GM12878 (cell line): ENCODE measurements around the gene ISLR. TPM values are rescaled to one million over a fixed set of nuclear protein-coding genes. Genes with fewer than 3 reads are reported as not detected.

Experiments used
- ATF2 ChIP-seq: IDR thresholded peaks from 2 replicates; pipeline ENCODE4 v1.6.1; 2012; ENCODE audit warnings: low read length, inconsistent platforms
- CREM ChIP-seq: IDR thresholded peaks from 2 replicates; pipeline ENCODE4 v1.6.1; 2014; ENCODE audit warnings: antibody characterized with exemption, low read depth
- CTCF ChIP-seq, 3 experiments: IDR thresholded peaks in 2 of 3; conservative IDR thresholded peaks in 1 of 3; 2 replicates each; pipeline ENCODE4 v1.5.1; 2011; ENCODE audit warnings: low read depth in 3 of 3, low read length in 3 of 3, mild to moderate bottlenecking in 3 of 3, control low read depth in 2 of 3, moderate library complexity in 2 of 3, inconsistent platforms in 1 of 3, mixed read lengths in 1 of 3; ENCODE audit not compliant: control insufficient read depth in 2 of 3, insufficient read depth in 1 of 3; ENCODE audit errors: extremely low read depth in 1 of 3
- EED ChIP-seq: sonication (generic); IDR thresholded peaks from 2 replicates; pipeline ENCODE4 v1.6.1; 2016; ENCODE audit warnings: antibody characterized with exemption, low read depth
- ETV6 ChIP-seq, 2 experiments: fragments of 450-650 bp in 1 of 2; IDR thresholded peaks in 1 of 2; conservative IDR thresholded peaks in 1 of 2; 2 replicates each; pipeline ENCODE4 v1.6.1; 2014; ENCODE audit warnings: antibody characterized with exemption in 1 of 2, borderline replicate concordance in 1 of 2, low read depth in 1 of 2, mild to moderate bottlenecking in 1 of 2, moderate library complexity in 1 of 2
- FOXM1 ChIP-seq: IDR thresholded peaks from 2 replicates; pipeline ENCODE4 v1.6.1; 2012; ENCODE audit warnings: low read depth, mild to moderate bottlenecking, inconsistent platforms, low read length, moderate library complexity
- MEF2A ChIP-seq: IDR thresholded peaks from 2 replicates; pipeline ENCODE4 v1.6.1; 2011; ENCODE audit warnings: low read depth, mild to moderate bottlenecking, low read length, moderate library complexity; ENCODE audit not compliant: insufficient read depth
- NFYA ChIP-seq: IDR thresholded peaks from 2 replicates; pipeline ENCODE4 v1.6.1; 2011; ENCODE audit warnings: low read depth, mild to moderate bottlenecking, low read length, improper control_type of control experiment, borderline replicate concordance
- PML ChIP-seq: IDR thresholded peaks from 2 replicates; pipeline ENCODE4 v1.6.1; 2012; ENCODE audit warnings: low read length, inconsistent platforms
- SUPT20H ChIP-seq: IDR thresholded peaks from 2 replicates; pipeline ENCODE4 v1.6.1; 2011; ENCODE audit warnings: low read depth, mild to moderate bottlenecking, low read length, moderate library complexity, borderline replicate concordance; ENCODE audit not compliant: control insufficient read depth
- TCF3 ChIP-seq: IDR thresholded peaks from 2 replicates; pipeline ENCODE4 v1.6.1; 2012; ENCODE audit warnings: low read depth, mild to moderate bottlenecking, low read length, borderline replicate concordance; ENCODE audit not compliant: insufficient read depth
- ZNF687 ChIP-seq: fragments of 450-650 bp; IDR thresholded peaks from 2 replicates; pipeline ENCODE4 v1.6.1; 2017; ENCODE audit warnings: mild to moderate bottlenecking, moderate library complexity
- ZZZ3 ChIP-seq: IDR thresholded peaks from 2 replicates; pipeline ENCODE4 v1.6.1; 2011; ENCODE audit warnings: low read depth; ENCODE audit not compliant: control insufficient read depth, insufficient read length
- polyA plus RNA-seq, 11 experiments: library from polyadenylated mRNA; depleted of rRNA in 4 of 11; unstranded in 6 of 11; stranded (reverse) in 5 of 11; fragments of >200 nt; fragmentation: Nextera tagmentation in 4 of 11; fragmentation: Illumina TruSeq in 1 of 11; extraction: Ambion mirVana in 4 of 11; extraction: Trizol in 1 of 11; gene quantifications; 1 replicate in 1 of 11; 2 replicates in 10 of 11; pipeline versions ENCODE4 v1.2.1 to v1.2.3, GENCODE V29; 2011 to 2016; ENCODE audit warnings: inconsistent platforms in 2 of 11, missing spikeins in 2 of 11, low read depth in 1 of 11
- total RNA-seq, 4 experiments: library from RNA; depleted of rRNA in 3 of 4; stranded (reverse); fragments of >200 nt in 3 of 4; fragmentation: Illumina TruSeq in 1 of 4; extraction: Trizol in 1 of 4; gene quantifications; 2 replicates each; pipeline versions ENCODE4 v1.2.1 to v1.2.3, GENCODE V29; 2013 to 2021

The ISLR gene
- total and polyA plus RNA-seq, 10 of the 15 experiments (the other 5 are each of a cell fraction or from before 2014, with no cell fraction given) = 0.03 to 1.8 (median 0.54) TPM

GRCh38 chr15:74193299-74193718 lies 19.8 kb downstream of the ISLR start (continued):
- TF ChIP-seq CTCF (IDR thresholded peaks at IDR 0.05 in 2 of 3, conservative IDR thresholded peaks at IDR 0.05 in 1 of 3; ENCODE audit: control insufficient read depth in 2 of 3, extremely low read depth in 1 of 3, insufficient read depth in 1 of 3, low read depth in 3 of 3, low read length in 3 of 3) = no peak
- peak; percentile 37; the same call in 1 of the 2 replicates for TF ChIP-seq EED
- no peak for TF ChIP-seq MEF2A
- TF ChIP-seq ATF2 = no peak
- peak in 1 of 2 experiments; percentile 51; a peak in 1 of 4 replicates for TF ChIP-seq ETV6 (conservative IDR thresholded peaks at IDR 0.05 in 1 of 2, IDR thresholded peaks at IDR 0.05 in 1 of 2; ENCODE audit: borderline replicate concordance in 1 of 2, low read depth in 1 of 2)
- TF ChIP-seq CREM = 0 out of 2 replicates have a peak, but pooled peaks have one; percentile 20
- TF ChIP-seq ZNF687 = no peak
- no peak for TF ChIP-seq SUPT20H
- TF ChIP-seq PML = no peak
- TF ChIP-seq ZZZ3 = no peak
- no peak for TF ChIP-seq FOXM1
- TF ChIP-seq NFYA = no peak
- TF ChIP-seq TCF3 = no peak
- TF ChIP-seq, all 136 proteins: peak for 6
